ENCODE results near the gene COPZ2.

GRCh38 chr17:48044851-48045250, 7.3 kb upstream of the COPZ2 start:
- TF ChIP-seq ZNF384 (IDR thresholded peaks at IDR 0.05) (no peak), BHLHE40 (IDR thresholded peaks at IDR 0.05; ENCODE audit: borderline replicate concordance) (no peak), FOXM1 (IDR thresholded peaks at IDR 0.05; ENCODE audit: borderline replicate concordance) (no peak), FOXK2 (IDR thresholded peaks at IDR 0.05) (no peak), ARNT (IDR thresholded peaks at IDR 0.05) (no peak), PKNOX1 (IDR thresholded peaks at IDR 0.05) (no peak), HDGF (IDR thresholded peaks at IDR 0.05; ENCODE audit: borderline replicate concordance) (no peak), TARDBP (IDR thresholded peaks at IDR 0.05) (no peak), SP1 (IDR thresholded peaks at IDR 0.05) (no peak), ELF4 (IDR thresholded peaks at IDR 0.05) (no peak)

All from HEK293T (cell line).